ENCODE measurements around the gene PES1.
"Not testable (repeated sequence)": the region's sequence is repeated elsewhere in the genome, so short reads cannot be mapped to it uniquely, and the experiment has no call there.

Gene PES1

GRCh38 chr22:30552719-30553118, 39.0 kb downstream of the PES1 start:
- no peak for DNase-seq (ENCODE audit: low read depth)
- H3K4me3 ChIP-seq (ENCODE audit: low read depth, low read length), result no peak overlapping the region
- TF ChIP-seq CTCF (IDR thresholded peaks at IDR 0.05; ENCODE audit: insufficient read depth, low read depth, low read length, missing control alignments), result no peak

GRCh38 chr22:30551813-30552212, 39.9 kb downstream of the PES1 start:
- not testable (repeated sequence) for H3K4me3 ChIP-seq (ENCODE audit: low read depth, low read length); DNase-seq (ENCODE audit: low read depth)

GRCh38 chr22:30547188-30547587, 44.5 kb downstream of the PES1 start:
- DNase-seq (ENCODE audit: low read depth), result no peak

GRCh38 chr22:30546616-30547015, 45.1 kb downstream of the PES1 start, which contains the start of gene SEC14L6:
SEC14L6 (minus strand) TSS chr22:30546741; CDS start chr22:30546682, 59 bp downstream.
- DNase-seq (ENCODE audit: low read depth), result no peak
- TF ChIP-seq CTCF (IDR thresholded peaks at IDR 0.05; ENCODE audit: insufficient read depth, low read depth, low read length, missing control alignments), result no peak
- H3K4me3 ChIP-seq (ENCODE audit: low read depth, low read length), result no peak within 1 kb of the TSS

More at GRCh38 chr22:30547188-30547587, 44.5 kb downstream of the PES1 start:
- TF ChIP-seq CTCF (IDR thresholded peaks at IDR 0.05; ENCODE audit: insufficient read depth, low read depth, low read length, missing control alignments), result no peak
- H3K4me3 ChIP-seq (ENCODE audit: low read depth, low read length), result no peak overlapping the region

GRCh38 chr22:30542811-30543188, 48.9 kb downstream of the PES1 start:
- TF ChIP-seq CTCF (IDR thresholded peaks at IDR 0.05; ENCODE audit: insufficient read depth, low read depth, low read length, missing control alignments), result no peak
- H3K4me3 ChIP-seq (ENCODE audit: low read depth, low read length), result no peak overlapping the region
- no peak for DNase-seq (ENCODE audit: low read depth)

GRCh38 chr22:30541961-30542810, 49.5 kb downstream of the PES1 start:
- H3K4me3 ChIP-seq (ENCODE audit: low read depth, low read length), result no peak overlapping the region
- DNase-seq (ENCODE audit: low read depth), result no peak
- no peak for TF ChIP-seq CTCF (IDR thresholded peaks at IDR 0.05; ENCODE audit: insufficient read depth, low read depth, low read length, missing control alignments)

GRCh38 chr22:30541511-30541910, 50.2 kb downstream of the PES1 start:
- not testable (repeated sequence) for H3K4me3 ChIP-seq (ENCODE audit: low read depth, low read length)

GRCh38 chr22:30539368-30539767, 52.3 kb downstream of the PES1 start:
- no peak overlapping the region for H3K4me3 ChIP-seq (ENCODE audit: low read depth, low read length)
- no peak for DNase-seq (ENCODE audit: low read depth)
- TF ChIP-seq CTCF (IDR thresholded peaks at IDR 0.05; ENCODE audit: insufficient read depth, low read depth, low read length, missing control alignments), result no peak

More at GRCh38 chr22:30541511-30541910, 50.2 kb downstream of the PES1 start:
- DNase-seq (ENCODE audit: low read depth), result not testable (repeated sequence)

All from GM12865 (cell line).